ENCODE measurements around the gene FEZF1. TPM values are rescaled to one million over a fixed set of nuclear protein-coding genes. Genes with fewer than 3 reads are reported as not detected.

Gene FEZF1
- total RNA-seq, 6 donors from 2014 or later: 0.27 TPM; not detected in 5

DNA sequence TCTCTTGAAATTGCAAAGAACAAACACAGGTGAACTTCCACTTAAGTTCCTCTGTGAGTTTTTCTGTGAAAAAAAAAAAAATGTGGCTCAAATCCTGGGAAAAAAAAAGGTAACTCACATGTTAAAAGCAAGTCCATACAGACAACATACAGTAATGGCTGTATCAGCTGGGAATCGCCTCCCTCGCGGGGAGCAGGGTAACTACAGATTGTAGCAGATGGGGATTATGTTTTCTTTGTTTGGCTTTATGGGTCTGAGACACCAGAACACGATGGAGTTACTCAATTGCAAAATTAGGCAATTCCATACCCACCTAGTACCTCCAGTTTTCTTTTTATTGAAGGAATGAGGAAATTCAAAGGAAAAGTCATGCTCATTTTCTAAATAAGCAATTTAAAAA is 42.3 kb downstream of the FEZF1 start:
- H3K36me3 ChIP-seq: no peaks in the 10 kb centered on the region
- no peaks in the 10 kb centered on the region for H3K4me1 ChIP-seq
- H3K4me3 ChIP-seq: no peak overlapping the region
- H3K27me3 ChIP-seq: no peaks in the 10 kb centered on the region
- H3K9me3 ChIP-seq: no peaks in the 10 kb centered on the region
- no peak for TF ChIP-seq POLR2AphosphoS5 (IDR thresholded peaks at IDR 0.05)
- no peak for TF ChIP-seq EP300 (IDR thresholded peaks at IDR 0.05)
- TF ChIP-seq POLR2A (IDR thresholded peaks at IDR 0.05): no peak
- TF ChIP-seq CTCF (IDR thresholded peaks at IDR 0.05): no peak
- no peak for ATAC-seq (ENCODE audit: low FRiP score in 2 of 2)
- no peak for DNase-seq
- 38 to 46% methylated on average over 4 of the region's 4 CpGs for WGBS, 2 donors
- H3K27ac ChIP-seq: no peak overlapping the region

DNA sequence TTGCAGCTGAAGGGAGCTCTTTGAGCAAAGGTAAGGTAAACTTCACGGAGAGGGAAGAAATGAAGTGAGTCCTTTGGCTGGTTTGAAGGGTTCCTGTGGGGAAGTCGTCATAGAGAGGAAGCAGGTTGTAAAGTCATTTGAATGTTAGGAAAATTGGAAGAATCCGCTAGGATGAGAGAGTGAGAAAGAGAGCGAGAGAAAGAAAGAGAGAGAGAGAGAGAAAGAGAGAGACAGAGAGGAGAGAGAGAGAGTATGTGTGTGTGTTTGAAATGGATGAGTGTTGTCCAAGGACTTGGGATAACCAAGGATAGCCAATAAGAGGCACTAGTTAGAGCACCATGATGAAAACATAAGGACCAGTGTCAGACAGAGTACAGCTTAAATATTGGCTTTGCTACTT is 43.1 kb downstream of the FEZF1 start:
- no peaks in the 10 kb centered on the region for H3K9me3 ChIP-seq
- DNase-seq: no peak
- ATAC-seq (ENCODE audit: low FRiP score in 2 of 2): no peak
- H3K27ac ChIP-seq: no peak overlapping the region
- no peak for TF ChIP-seq POLR2AphosphoS5 (IDR thresholded peaks at IDR 0.05)
- TF ChIP-seq POLR2A (IDR thresholded peaks at IDR 0.05): no peak
- no peaks in the 10 kb centered on the region for H3K4me1 ChIP-seq
- WGBS, 2 donors: 43 to 46% methylated on average over 4 of the region's 4 CpGs
- H3K27me3 ChIP-seq: no peaks in the 10 kb centered on the region
- H3K36me3 ChIP-seq: no peaks in the 10 kb centered on the region
- H3K4me3 ChIP-seq: no peak overlapping the region

GRCh38 chr7:122261016-122261415 is 43.5 kb downstream of the FEZF1 start:
- no peak overlapping the region for H3K4me3 ChIP-seq
- DNase-seq (no peak), ATAC-seq (ENCODE audit: low FRiP score in 2 of 2) (no peak)
- TF ChIP-seq POLR2AphosphoS5 (IDR thresholded peaks at IDR 0.05): no peak
- TF ChIP-seq POLR2A (IDR thresholded peaks at IDR 0.05): no peak
- no peak for TF ChIP-seq EP300 (IDR thresholded peaks at IDR 0.05)
- no peak for TF ChIP-seq CTCF (IDR thresholded peaks at IDR 0.05)
- no peaks in the 10 kb centered on the region for H3K9me3 ChIP-seq
- H3K27me3 ChIP-seq: no peaks in the 10 kb centered on the region
- no peaks in the 10 kb centered on the region for H3K4me1 ChIP-seq
- H3K27ac ChIP-seq: no peak overlapping the region
- H3K36me3 ChIP-seq: no peaks in the 10 kb centered on the region

DNA sequence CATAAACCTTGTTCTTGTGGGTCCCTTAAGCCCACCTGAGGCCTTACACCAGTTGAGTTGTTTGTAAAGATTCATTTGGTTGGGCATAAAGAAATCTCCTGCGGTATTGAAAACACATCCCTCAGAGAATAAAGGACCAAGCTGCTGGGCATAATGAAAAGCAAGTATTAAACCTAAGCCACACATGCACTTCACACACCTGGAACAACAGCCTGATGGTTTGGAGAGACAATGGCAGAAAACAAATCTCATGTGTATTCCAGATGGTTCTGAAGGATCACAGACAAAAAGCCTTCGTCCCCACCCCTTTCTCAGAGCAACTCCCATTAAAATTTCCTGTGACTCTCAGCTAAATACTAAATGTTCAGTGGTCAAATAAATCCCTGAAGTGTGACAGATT is 44.2 kb downstream of the FEZF1 start:
- H3K9me3 ChIP-seq: no peaks in the 10 kb centered on the region
- no peak overlapping the region for H3K27ac ChIP-seq
- no peak for TF ChIP-seq POLR2AphosphoS5 (IDR thresholded peaks at IDR 0.05)
- TF ChIP-seq POLR2A (IDR thresholded peaks at IDR 0.05): no peak
- TF ChIP-seq EP300 (IDR thresholded peaks at IDR 0.05): no peak
- no peak for TF ChIP-seq CTCF (IDR thresholded peaks at IDR 0.05)
- DNase-seq (no peak), ATAC-seq (ENCODE audit: low FRiP score in 2 of 2) (no peak)
- no peaks in the 10 kb centered on the region for H3K36me3 ChIP-seq
- 36 to 66% methylated on average over 2 of the region's 2 CpGs for WGBS, 2 donors
- H3K27me3 ChIP-seq: no peaks in the 10 kb centered on the region
- no peak overlapping the region for H3K4me3 ChIP-seq
- H3K4me1 ChIP-seq: no peaks in the 10 kb centered on the region

DNA sequence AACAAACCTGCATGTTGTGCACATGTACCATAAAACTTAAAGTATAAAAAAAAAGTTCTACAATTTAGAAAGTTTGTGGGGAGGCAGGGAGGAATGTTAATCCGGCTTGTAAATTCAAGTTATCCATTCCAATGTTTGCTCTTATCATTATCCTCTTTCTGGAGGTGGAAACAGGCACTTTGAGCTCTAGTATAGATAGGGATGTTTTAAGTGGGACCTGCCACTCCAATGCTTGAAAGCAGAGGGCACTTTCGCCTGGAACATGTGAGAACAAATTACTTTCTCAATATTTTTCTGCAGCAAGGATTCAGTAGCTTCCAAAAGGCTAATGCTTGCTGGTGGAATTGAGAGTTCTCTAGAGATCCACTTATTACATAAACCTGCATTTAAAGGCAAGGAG is 45.6 kb downstream of the FEZF1 start:
- H3K27me3 ChIP-seq: no peaks in the 10 kb centered on the region
- no peak for ATAC-seq (ENCODE audit: low FRiP score in 2 of 2)
- no peak overlapping the region for H3K4me3 ChIP-seq
- no peak for DNase-seq
- H3K36me3 ChIP-seq: no peaks in the 10 kb centered on the region
- H3K9me3 ChIP-seq: no peaks in the 10 kb centered on the region
- H3K27ac ChIP-seq: no peak overlapping the region
- TF ChIP-seq CTCF (IDR thresholded peaks at IDR 0.05) (no peak), EP300 (IDR thresholded peaks at IDR 0.05) (no peak), POLR2AphosphoS5 (IDR thresholded peaks at IDR 0.05) (no peak), POLR2A (IDR thresholded peaks at IDR 0.05) (no peak)
- H3K4me1 ChIP-seq: no peaks in the 10 kb centered on the region
- 61 to 67% methylated on average over 2 of the region's 2 CpGs for WGBS, 2 donors

All from upper lobe of left lung (tissue), 6 donors.